ENCODE data around the gene TSPAN15. TPM values are rescaled to one million over a fixed set of nuclear protein-coding genes. Genes with fewer than 3 reads are reported as not detected.

The TSPAN15 gene
- total and polyA plus RNA-seq, 12 donors, result 5.0 to 18.2 (median 10.6) TPM

- 89 to 90% methylated on average over 2 of the region's 2 CpGs for WGBS, 2 donors
- no peak for ATAC-seq
Measured at GRCh38 chr10:69541463-69541862, 90.2 kb downstream of the TSPAN15 start.

GRCh38 chr10:69549959-69550358 lies 98.7 kb downstream of the TSPAN15 start:
- Histone ChIP-seq H3K9me3 (peaks cover 0 to 38% (median 20%) of the 10 kb centered on the region in 11 donors), H3K4me1 (no peaks in the 10 kb centered on the region), H3K36me3 (no peaks in the 10 kb centered on the region), H3K27ac (no peak overlapping the region), H3K4me3 (no peak overlapping the region), H3K27me3 (peaks cover 0 to 20% (median 0%) of the 10 kb centered on the region in 7 donors)
- intact Hi-C loops (cut with DNase I), result no loop called here
- no peak for TF ChIP-seq CTCF (IDR thresholded peaks at IDR 0.05)
- DNase-seq, result no peak
- ATAC-seq, result no peak

More at GRCh38 chr10:69541463-69541862, 90.2 kb downstream of the TSPAN15 start:
- H3K4me1 ChIP-seq, result no peaks in the 10 kb centered on the region
- intact Hi-C loops (cut with DNase I), result no loop called here
- H3K4me3 ChIP-seq, result no peak overlapping the region
- DNase-seq, result no peak
- TF ChIP-seq CTCF (IDR thresholded peaks at IDR 0.05), result no peak
- H3K27me3 ChIP-seq, result peaks cover 0 to 4% (median 0%) of the 10 kb centered on the region in 7 donors
- no peak overlapping the region for H3K27ac ChIP-seq
- H3K9me3 ChIP-seq, result peaks cover 0 to 12% (median 9%) of the 10 kb centered on the region in 11 donors
- no peaks in the 10 kb centered on the region for H3K36me3 ChIP-seq

GRCh38 chr10:69552268-69552667 lies 101.0 kb downstream of the TSPAN15 start:
- ATAC-seq (no peak), DNase-seq (no peak)
- Histone ChIP-seq H3K36me3 (no peaks in the 10 kb centered on the region), H3K9me3 (peaks cover 0 to 38% (median 20%) of the 10 kb centered on the region in 11 donors), H3K27me3 (peaks cover 0 to 27% (median 0%) of the 10 kb centered on the region in 7 donors), H3K4me1 (no peaks in the 10 kb centered on the region), H3K4me3 (no peak overlapping the region), H3K27ac (no peak overlapping the region)
- intact Hi-C loops (cut with DNase I), result no loop called here
- 6 to 29% methylated on average over 1 of the region's 1 CpG for WGBS, 2 donors
- no peak for TF ChIP-seq CTCF (IDR thresholded peaks at IDR 0.05)

GRCh38 chr10:69553328-69553727 lies 102.1 kb downstream of the TSPAN15 start:
- H3K36me3 ChIP-seq, result no peaks in the 10 kb centered on the region
- DNase-seq (no peak), ATAC-seq (no peak)
- H3K9me3 ChIP-seq, result peaks cover 0 to 36% (median 20%) of the 10 kb centered on the region in 11 donors
- intact Hi-C loops (cut with DNase I), result no loop called here
- no peak for TF ChIP-seq CTCF (IDR thresholded peaks at IDR 0.05)
- H3K4me1 ChIP-seq, result no peaks in the 10 kb centered on the region
- H3K27me3 ChIP-seq, result peaks cover 0 to 27% (median 0%) of the 10 kb centered on the region in 7 donors
- WGBS, 2 donors, result 79 to 84% methylated on average over 4 of the region's 4 CpGs
- no peak overlapping the region for H3K4me3 ChIP-seq
- no peak overlapping the region for H3K27ac ChIP-seq

Data from heart right ventricle (tissue), 16 donors.